Adrenal gland (tissue), 12 donors: ENCODE results near the gene DNAJB2. TPM values are rescaled to one million over a fixed set of nuclear protein-coding genes. Genes with fewer than 3 reads are reported as not detected.
A peak's percentile ranks its signal among the peaks of the same experiment; 100 is the strongest.

Source experiments
- DNase-seq, 7 donors: peaks; one replicate each; pipeline ENCODE4 v3.0.0-alpha.2; 2019 to 2020
- H3K27ac ChIP-seq, 5 donors: fragments of 200-600 bp; sonication (generic) in 4 of 5; 1 replicate in 3 of 5; 2 replicates in 2 of 5; pipeline versions ENCODE4 v1.5.1 to v1.8.0; 2016 to 2020; ENCODE audit warnings: mild to moderate bottlenecking in 1 of 5
- H3K27me3 ChIP-seq: fragments of 200-600 bp; 2 replicates; pipeline ENCODE4 v1.8.0; 2021
- H3K36me3 ChIP-seq, 2 donors: fragments of 200-600 bp; replicated peaks in 1 of 2; 1 replicate in 1 of 2; 2 replicates in 1 of 2; pipeline versions ENCODE4 v1.5.1 to v1.8.0; 2018 to 2022
- H3K4me1 ChIP-seq, 2 donors: fragments of 200-600 bp; replicated peaks in 1 of 2; 1 replicate in 1 of 2; 2 replicates in 1 of 2; pipeline versions ENCODE4 v1.5.1 to v1.8.0; 2018 to 2021
- H3K4me3 ChIP-seq, 4 donors: fragments of 200-600 bp; sonication (generic) in 3 of 4; one replicate each; pipeline ENCODE4 v1.5.1; 2016 to 2018
- H3K9me3 ChIP-seq, 3 donors: fragments of 200-600 bp; sonication (generic) in 1 of 3; replicated peaks in 1 of 3; 1 replicate in 2 of 3; 2 replicates in 1 of 3; pipeline versions ENCODE4 v1.5.1 to v1.8.0; 2016 to 2021
- POLR2A ChIP-seq, 2 donors: fragments of 450-650 bp; IDR thresholded peaks; one replicate each; pipeline ENCODE4 v1.6.1; 2017; ENCODE audit warnings: antibody characterized with exemption in 2 of 2, mild to moderate bottlenecking in 2 of 2, moderate library complexity in 1 of 2
- WGBS, 4 donors: extraction: QIAGEN DNeasy Blood & Tissue Kit in 2 of 4; methylation state at CpG; one replicate each; pipeline versions ENCODE4 v1.1.5 to v1.1.7; 2013 to 2017; 5-methylcytosine and 5-hydroxymethylcytosine counted together
- intact Hi-C, 2 donors: fragments of 100-400 bp; cut with DNase I; formaldehyde crosslinking; loops; one replicate each; pipeline versions ENCODE4 v1.14.1 to v1.15.0; 2022 to 2023
- polyA plus RNA-seq, 3 donors: library from polyadenylated mRNA; stranded (reverse); fragments of 200-250 nt in 2 of 3; fragments of 350-450 nt in 1 of 3; fragmentation: Illumina TruSeq in 1 of 3; extraction: RNeasy Lipid Tissue Mini Kit (QIAGEN cat#74804) in 1 of 3; gene quantifications; one replicate each; pipeline ENCODE4 v1.2.3, GENCODE V29; 2013 to 2014
- total RNA-seq, 9 donors: library from RNA; depleted of rRNA in 4 of 9; stranded (reverse); fragments of >200 nt in 4 of 9; fragments of 120-200 nt in 1 of 9; fragmentation: NEBNext Ultra II Directional in 1 of 9; extraction: Animal tissue kit (Norgen Biotek cat#: 25700) in 1 of 9; gene quantifications; one replicate each; pipeline versions ENCODE4 v1.1.0 to v1.2.4, GENCODE V29; 2013 to 2023
- TF ChIP-seq, protein P1 (sequence below), 6 experiments: fragments of 450-650 bp in 4 of 6; fragments of 200-600 bp in 2 of 6; sonication (generic) in 1 of 6; IDR thresholded peaks; 1 replicate in 5 of 6; 2 replicates in 1 of 6; pipeline versions ENCODE4 v1.5.1 to v1.8.0; 2016 to 2021; ENCODE audit warnings: antibody characterized with exemption in 6 of 6, mild to moderate bottlenecking in 2 of 6, moderate library complexity in 1 of 6
- donor health status: healthy with polysubstance abuse.
- donor health status: Bipolar disorder and iron deficiency.
- donor health status: DM: yes; HTN: yes; CAD: no.
- donor health status: DM: no; HTN: no; CAD: no.
- donor health status: DM: no; HTN: no; CAD: no.
- donor health status: DM: yes; HTN: yes; CAD: no.

Gene DNAJB2
- total and polyA plus RNA-seq, 12 donors = 80.6 to 201 (median 137) TPM

DNA sequence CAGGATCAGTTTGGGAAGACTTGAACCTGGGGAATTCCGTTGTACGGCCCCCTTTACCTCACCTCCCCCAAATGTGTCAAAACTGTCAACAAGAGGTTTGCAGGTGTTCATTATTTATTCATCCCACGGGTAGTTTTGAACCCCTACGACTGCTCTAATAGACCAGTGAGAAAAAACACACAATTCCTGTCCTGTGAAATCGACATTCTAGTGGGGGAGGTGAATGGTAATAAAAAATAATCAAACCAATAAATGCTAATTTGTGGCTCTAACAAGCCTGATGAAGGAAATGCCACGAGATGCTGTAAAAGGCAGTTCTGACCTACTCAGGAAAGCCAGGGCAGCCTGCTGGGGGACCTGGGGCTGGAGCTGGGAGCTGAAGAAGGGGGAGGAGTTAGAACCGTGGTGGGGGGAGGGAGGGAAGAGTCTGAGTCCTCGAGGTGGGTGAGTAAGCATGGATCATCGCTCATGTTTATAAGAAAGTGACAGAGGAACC is 463 bp upstream of the DNAJB2 start:
- WGBS, 4 donors = 13 to 18% (median 18%) methylated on average over 9 of the region's 9 CpGs
- no peak for DNase-seq
- Histone ChIP-seq H3K9me3 (no peaks in the 10 kb centered on the region), H3K4me3 (peak overlapping the region in 1 of 4 donors; percentile 72), H3K36me3 (peaks cover 0 to 33% of the 10 kb centered on the region in 2 donors), H3K27me3 (no peaks in the 10 kb centered on the region), H3K4me1 (peaks cover 14 to 31% of the 10 kb centered on the region in 2 donors), H3K27ac (peak overlapping the region; percentile 92 to 99 (median 95))
- intact Hi-C loops = no loop called here
- TF ChIP-seq, protein P1, sequence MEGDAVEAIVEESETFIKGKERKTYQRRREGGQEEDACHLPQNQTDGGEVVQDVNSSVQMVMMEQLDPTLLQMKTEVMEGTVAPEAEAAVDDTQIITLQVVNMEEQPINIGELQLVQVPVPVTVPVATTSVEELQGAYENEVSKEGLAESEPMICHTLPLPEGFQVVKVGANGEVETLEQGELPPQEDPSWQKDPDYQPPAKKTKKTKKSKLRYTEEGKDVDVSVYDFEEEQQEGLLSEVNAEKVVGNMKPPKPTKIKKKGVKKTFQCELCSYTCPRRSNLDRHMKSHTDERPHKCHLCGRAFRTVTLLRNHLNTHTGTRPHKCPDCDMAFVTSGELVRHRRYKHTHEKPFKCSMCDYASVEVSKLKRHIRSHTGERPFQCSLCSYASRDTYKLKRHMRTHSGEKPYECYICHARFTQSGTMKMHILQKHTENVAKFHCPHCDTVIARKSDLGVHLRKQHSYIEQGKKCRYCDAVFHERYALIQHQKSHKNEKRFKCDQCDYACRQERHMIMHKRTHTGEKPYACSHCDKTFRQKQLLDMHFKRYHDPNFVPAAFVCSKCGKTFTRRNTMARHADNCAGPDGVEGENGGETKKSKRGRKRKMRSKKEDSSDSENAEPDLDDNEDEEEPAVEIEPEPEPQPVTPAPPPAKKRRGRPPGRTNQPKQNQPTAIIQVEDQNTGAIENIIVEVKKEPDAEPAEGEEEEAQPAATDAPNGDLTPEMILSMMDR (IDR thresholded peaks at IDR 0.05) = peak in 1 of 6 experiments; percentile 19
- no peak for TF ChIP-seq POLR2A (IDR thresholded peaks at IDR 0.05)

DNA sequence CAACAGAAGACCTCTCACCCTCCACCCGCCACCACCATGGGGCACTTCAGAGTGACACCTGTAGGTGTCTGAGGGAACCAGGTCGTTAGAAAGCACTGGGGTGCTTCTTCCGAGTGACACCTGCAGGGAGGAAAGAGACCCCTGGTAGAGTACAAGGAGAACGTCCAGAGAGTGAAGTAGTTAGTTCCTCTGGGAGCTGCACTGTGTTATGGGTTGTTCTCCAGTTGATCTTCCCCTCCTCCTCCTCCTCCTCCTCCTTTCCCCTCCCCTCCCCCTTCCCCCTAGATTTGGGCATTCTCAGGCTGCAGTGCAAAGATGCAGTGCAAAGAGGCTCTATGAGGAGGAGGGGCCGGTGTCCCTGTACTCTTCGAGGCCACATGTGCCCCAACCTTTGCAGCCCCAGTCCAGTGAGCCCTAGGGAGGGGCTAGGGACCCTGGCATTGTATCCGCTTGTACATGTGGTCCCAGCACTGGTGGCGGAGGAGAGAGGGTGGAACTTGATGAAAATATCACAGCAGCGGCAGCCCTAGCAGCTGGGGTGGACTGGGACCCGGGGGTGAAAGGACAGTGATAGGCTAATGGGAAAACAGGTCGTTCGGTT is 850 bp downstream of the DNAJB2 start:
- DNase-seq = peak in 2 of 7 donors; percentile 29 to 52
- intact Hi-C loops = no loop called here
- H3K27ac ChIP-seq = peak overlapping the region; percentile 88 to 99 (median 95)
- peaks cover 0 to 46% of the 10 kb centered on the region in 2 donors for H3K36me3 ChIP-seq
- WGBS, 4 donors = 36 to 44% (median 39%) methylated on average over 11 to 12 of the region's 12 CpGs
- peaks cover 14 to 25% of the 10 kb centered on the region in 2 donors for H3K4me1 ChIP-seq
- TF ChIP-seq, protein P1 (IDR thresholded peaks at IDR 0.05) = peak in 2 of 6 experiments; percentile 16 to 29
- no peak for TF ChIP-seq POLR2A (IDR thresholded peaks at IDR 0.05)
- H3K9me3 ChIP-seq = no peaks in the 10 kb centered on the region
- H3K27me3 ChIP-seq = no peaks in the 10 kb centered on the region
- peak overlapping the region; percentile 9 to 72 (median 60) for H3K4me3 ChIP-seq

DNA sequence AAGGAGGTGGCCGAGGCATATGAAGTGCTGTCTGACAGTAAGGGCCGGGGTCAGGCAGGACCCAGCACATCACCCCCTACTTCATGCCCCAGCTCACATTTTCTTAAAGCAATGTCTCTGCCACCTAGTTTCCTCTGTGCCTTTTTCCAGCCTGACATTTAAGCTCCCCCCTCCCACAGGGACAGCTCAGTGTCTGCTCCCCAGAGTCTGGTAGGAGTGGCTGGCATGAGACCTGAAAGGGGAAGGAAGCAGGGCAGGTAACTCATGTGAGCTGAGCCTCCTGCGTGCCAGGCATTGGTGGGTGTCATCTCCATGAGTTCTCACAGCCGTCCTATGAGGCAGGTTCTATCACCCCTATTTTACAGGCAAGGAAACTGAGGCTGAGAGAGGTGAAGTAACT is 1.5 kb downstream of the DNAJB2 start:
- H3K27me3 ChIP-seq = no peaks in the 10 kb centered on the region
- intact Hi-C loops = no loop called here
- peaks cover 14 to 32% of the 10 kb centered on the region in 2 donors for H3K4me1 ChIP-seq
- WGBS, 4 donors = 92 to 96% (median 94%) methylated on average over 4 of the region's 4 CpGs
- peaks cover 0 to 50% of the 10 kb centered on the region in 2 donors for H3K36me3 ChIP-seq
- H3K4me3 ChIP-seq = no peak overlapping the region
- DNase-seq = no peak
- peak overlapping the region in 3 of 5 donors; percentile 94 to 99 (median 99) for H3K27ac ChIP-seq
- no peaks in the 10 kb centered on the region for H3K9me3 ChIP-seq
- TF ChIP-seq, protein P1 (IDR thresholded peaks at IDR 0.05) = no peak
- TF ChIP-seq POLR2A (IDR thresholded peaks at IDR 0.05) = no peak

DNA sequence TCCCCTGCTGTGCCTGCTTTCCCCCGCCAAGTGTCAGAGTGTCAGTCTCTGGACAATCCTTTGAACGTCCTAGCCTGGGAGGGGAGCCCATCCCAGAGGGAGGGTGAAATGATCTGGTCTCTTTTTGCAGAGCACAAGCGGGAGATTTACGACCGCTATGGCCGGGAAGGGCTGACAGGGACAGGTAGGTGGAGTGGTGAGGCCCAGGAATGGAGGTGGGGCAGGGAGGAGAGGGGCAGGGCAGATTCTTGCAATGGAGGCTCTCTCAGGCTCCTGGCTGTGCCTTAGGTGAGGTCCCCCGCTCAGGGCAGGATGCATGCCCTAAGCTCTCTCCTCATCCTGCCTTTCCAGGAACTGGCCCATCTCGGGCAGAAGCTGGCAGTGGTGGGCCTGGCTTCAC is 2.4 kb downstream of the DNAJB2 start:
- intact Hi-C loops = no loop called here
- WGBS, 4 donors = 81 to 84% (median 83%) methylated on average over 7 to 8 of the region's 8 CpGs
- H3K27ac ChIP-seq = peak overlapping the region in 1 of 5 donors; percentile 99
- H3K36me3 ChIP-seq = peaks cover 0 to 53% of the 10 kb centered on the region in 2 donors
- peaks cover 14 to 33% of the 10 kb centered on the region in 2 donors for H3K4me1 ChIP-seq
- H3K27me3 ChIP-seq = no peaks in the 10 kb centered on the region
- H3K4me3 ChIP-seq = no peak overlapping the region
- no peaks in the 10 kb centered on the region for H3K9me3 ChIP-seq
- TF ChIP-seq, protein P1 (IDR thresholded peaks at IDR 0.05) = no peak
- no peak for TF ChIP-seq POLR2A (IDR thresholded peaks at IDR 0.05)
- DNase-seq = no peak
